Ascending aorta (tissue), 2 donors: Measurements from ENCODE around the gene SH2D3C. TPM values are rescaled to one million over a fixed set of nuclear protein-coding genes. Genes with fewer than 3 reads are reported as not detected.

Experiments
- DNase-seq, 2 donors: peaks; one replicate each; pipeline ENCODE4 v3.0.0-alpha.2; 2019; ENCODE audit warnings: low spot score in 2 of 2
- H3K27ac ChIP-seq, 2 donors: fragments of 200-600 bp; sonication (generic); one replicate each; pipeline ENCODE4 v1.5.1; 2016 to 2017; ENCODE audit warnings: mild to moderate bottlenecking in 1 of 2
- H3K27me3 ChIP-seq: fragments of 200-600 bp; sonication (generic); one replicate; pipeline ENCODE4 v1.5.1; 2017
- H3K36me3 ChIP-seq, 2 donors: fragments of 200-600 bp; sonication (generic); one replicate each; pipeline ENCODE4 v1.5.1; 2016
- H3K4me1 ChIP-seq, 2 donors: fragments of 200-600 bp; sonication (generic); one replicate each; pipeline ENCODE4 v1.5.1; 2016 to 2017; ENCODE audit warnings: mild to moderate bottlenecking in 1 of 2
- H3K4me3 ChIP-seq, 2 donors: fragments of 200-600 bp; sonication (generic); one replicate each; pipeline ENCODE4 v1.5.1; 2016 to 2017; ENCODE audit warnings: mild to moderate bottlenecking in 1 of 2
- H3K9me3 ChIP-seq, 2 donors: fragments of 200-600 bp; sonication (generic); one replicate each; pipeline ENCODE4 v1.5.1; 2016
- CTCF ChIP-seq, 3 experiments: fragments of 200-600 bp in 2 of 3; fragments of 450-650 bp in 1 of 3; sonication (generic) in 2 of 3; IDR thresholded peaks; one replicate each; pipeline ENCODE4 v1.5.1; 2016 to 2019; ENCODE audit warnings: antibody characterized with exemption in 3 of 3, mild to moderate bottlenecking in 1 of 3, moderate library complexity in 1 of 3
- intact Hi-C: fragments of 100-400 bp; cut with DNase I; formaldehyde crosslinking; loops from one replicate; pipeline ENCODE4 v1.15.1; 2023
- total RNA-seq: library from RNA; depleted of rRNA; stranded (reverse); fragments of >200 nt; gene quantifications from one replicate; pipeline ENCODE4 v1.1.0, GENCODE V29; 2016

Gene SH2D3C
- total RNA-seq, 1 donor from 2014 or later, result 49.5 TPM

DNA sequence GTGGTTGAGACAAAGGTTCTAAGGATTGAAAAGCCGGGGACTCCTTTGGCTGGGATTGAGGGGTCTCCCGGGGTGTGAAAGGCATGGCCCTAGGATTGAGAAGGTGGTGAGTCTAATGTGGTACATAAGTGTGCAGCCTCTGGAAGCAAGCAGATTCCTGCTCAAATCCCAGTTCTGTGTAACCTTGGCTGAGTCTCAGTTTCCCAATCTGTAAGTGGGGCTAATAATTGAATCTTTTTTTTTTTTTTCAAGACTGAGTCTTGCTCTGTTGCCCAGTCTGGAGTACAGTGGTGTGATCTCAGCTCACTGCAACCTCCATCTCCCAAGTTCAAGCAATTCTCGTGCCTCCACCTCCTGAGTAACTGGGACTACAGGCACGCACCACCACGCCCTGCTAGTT is 5.9 kb downstream of the SH2D3C start:
- DNase-seq, result no peak
- intact Hi-C loops, result no loop called here
- no peaks in the 10 kb centered on the region for H3K36me3 ChIP-seq

GRCh38 chr9:127771570-127772189 is 6.8 kb downstream of the SH2D3C start:
- Histone ChIP-seq H3K36me3 (no peaks in the 10 kb centered on the region), H3K27ac (peak overlapping the region in 1 of 2 donors; percentile 5), H3K4me3 (peak overlapping the region; percentile 62 to 64), H3K4me1 (peaks cover 3 to 8% of the 10 kb centered on the region in 2 donors), H3K9me3 (no peaks in the 10 kb centered on the region), H3K27me3 (no peaks in the 10 kb centered on the region)
- TF ChIP-seq CTCF (IDR thresholded peaks at IDR 0.05), result no peak
- DNase-seq, result no peak
- intact Hi-C loops, result loop anchor here (1.0 to 2.0 kb wide), 3 partner anchors 14 to 159 kb away; partner anchors contain the start of genes STXBP1 and TOR2A

More for the DNA sequence above, 5.9 kb downstream of the SH2D3C start:
- no peak for TF ChIP-seq CTCF (IDR thresholded peaks at IDR 0.05)
- H3K4me3 ChIP-seq, result no peak overlapping the region
- H3K4me1 ChIP-seq, result peaks cover 3 to 8% of the 10 kb centered on the region in 2 donors
- H3K9me3 ChIP-seq, result no peaks in the 10 kb centered on the region
- no peaks in the 10 kb centered on the region for H3K27me3 ChIP-seq
- no peak overlapping the region for H3K27ac ChIP-seq

DNA sequence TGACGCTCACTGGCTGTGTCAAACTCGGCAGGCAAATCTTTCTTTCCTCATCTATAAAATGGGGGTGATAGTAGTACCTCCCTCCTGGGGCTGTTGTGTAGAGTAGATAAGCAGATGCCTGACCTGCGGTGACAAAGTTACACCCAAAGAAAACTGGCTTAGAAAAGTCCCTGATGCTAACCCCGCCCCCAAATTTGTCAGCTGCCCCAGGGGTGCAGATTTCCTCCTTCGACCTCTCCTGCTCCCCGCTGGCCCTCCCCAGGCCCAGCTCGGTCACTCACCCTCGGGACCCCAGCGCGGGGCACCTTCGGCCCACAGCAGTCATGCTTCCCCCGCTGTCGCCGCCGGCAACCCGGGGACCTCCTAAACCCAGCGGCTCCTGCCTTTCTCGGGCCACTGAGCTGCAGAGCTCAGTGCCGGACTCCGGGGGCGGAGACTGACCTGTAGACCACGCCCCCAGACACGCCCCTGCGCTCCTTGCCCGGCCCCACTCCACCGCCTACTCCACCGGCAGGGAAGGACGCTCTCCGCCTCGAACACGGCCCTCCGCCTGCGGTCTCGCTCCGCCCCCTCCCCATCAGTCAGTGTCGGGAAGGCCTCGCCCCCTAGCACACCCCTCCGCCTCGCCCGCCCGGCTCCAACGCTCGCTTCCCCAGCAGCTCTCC is 7.4 kb downstream of the SH2D3C start:
- intact Hi-C loops, result loop anchor here (1.0 to 2.0 kb wide), 3 partner anchors 14 to 158 kb away; partner anchors contain the start of genes STXBP1 and TOR2A
- H3K4me1 ChIP-seq, result peaks cover 3 to 8% of the 10 kb centered on the region in 2 donors
- no peaks in the 10 kb centered on the region for H3K9me3 ChIP-seq
- peak overlapping the region in 1 of 2 donors; percentile 59 for H3K27ac ChIP-seq
- H3K36me3 ChIP-seq, result no peaks in the 10 kb centered on the region
- TF ChIP-seq CTCF (IDR thresholded peaks at IDR 0.05), result no peak
- DNase-seq, result peak; percentile 94 to 99
- peak overlapping the region; percentile 62 to 64 for H3K4me3 ChIP-seq
- H3K27me3 ChIP-seq, result no peaks in the 10 kb centered on the region

- no peak for TF ChIP-seq CTCF (IDR thresholded peaks at IDR 0.05)
- no peaks in the 10 kb centered on the region for H3K27me3 ChIP-seq
- H3K36me3 ChIP-seq, result no peaks in the 10 kb centered on the region
- H3K27ac ChIP-seq, result peak overlapping the region in 1 of 2 donors; percentile 59
- peak overlapping the region; percentile 62 to 64 for H3K4me3 ChIP-seq
- intact Hi-C loops, result loop anchor here (2.0 kb wide), 1 partner anchor 158 kb away; the partner anchor contains the start of gene STXBP1
- H3K9me3 ChIP-seq, result no peaks in the 10 kb centered on the region
- no peak for DNase-seq
- H3K4me1 ChIP-seq, result peaks cover 3 to 8% of the 10 kb centered on the region in 2 donors
These were observed 7.9 kb downstream of the SH2D3C start for GRCh38 chr9:127770583-127770904.

GRCh38 chr9:127769929-127770582 is 8.4 kb downstream of the SH2D3C start:
- Histone ChIP-seq H3K36me3 (no peaks in the 10 kb centered on the region), H3K9me3 (no peaks in the 10 kb centered on the region), H3K4me1 (peaks cover 3 to 8% of the 10 kb centered on the region in 2 donors), H3K27ac (peak overlapping the region in 1 of 2 donors; percentile 59), H3K27me3 (no peaks in the 10 kb centered on the region), H3K4me3 (peak overlapping the region; percentile 62 to 64)
- DNase-seq, result no peak
- intact Hi-C loops, result loop anchor here (2.0 kb wide), 1 partner anchor 157 kb away; the partner anchor contains the start of gene STXBP1
- no peak for TF ChIP-seq CTCF (IDR thresholded peaks at IDR 0.05)
